Breast epithelium (tissue), 4 donors: ENCODE data around the gene PKMYT1. TPM values are rescaled to one million over a fixed set of nuclear protein-coding genes. Genes with fewer than 3 reads are reported as not detected.

Source experiments
- DNase-seq, 2 donors: peaks; one replicate each; pipeline ENCODE4 v3.0.0-alpha.2; 2019; ENCODE audit warnings: low spot score in 2 of 2
- H3K27ac ChIP-seq, 2 donors: fragments of 200-600 bp; sonication (generic) in 1 of 2; one replicate each; pipeline ENCODE4 v1.5.1; 2016 to 2019; ENCODE audit warnings: mild to moderate bottlenecking in 1 of 2
- H3K27me3 ChIP-seq, 2 donors: fragments of 200-600 bp; sonication (generic) in 1 of 2; one replicate each; pipeline versions ENCODE4 v1.5.1 to v1.6.0; 2017 to 2019; ENCODE audit warnings: control low read depth in 1 of 2, mild to moderate bottlenecking in 1 of 2
- H3K36me3 ChIP-seq: fragments of 200-600 bp; one replicate; pipeline ENCODE4 v1.5.1; 2019
- H3K4me1 ChIP-seq, 2 donors: fragments of 200-600 bp; sonication (generic); one replicate each; pipeline ENCODE4 v1.5.1; 2016 to 2019; ENCODE audit warnings: control low read depth in 1 of 2
- H3K4me3 ChIP-seq, 3 donors: fragments of 200-600 bp; sonication (generic); 1 replicate in 2 of 3; 2 replicates in 1 of 3; pipeline ENCODE4 v1.5.1; 2016 to 2019; ENCODE audit warnings: mild to moderate bottlenecking in 3 of 3, moderate library complexity in 2 of 3
- H3K9me3 ChIP-seq, 2 donors: fragments of 200-600 bp; sonication (generic) in 1 of 2; one replicate each; pipeline ENCODE4 v1.5.1; 2016 to 2019; ENCODE audit warnings: control low read depth in 1 of 2
- POLR2A ChIP-seq: fragments of 450-650 bp; IDR thresholded peaks from one replicate; pipeline ENCODE4 v1.6.1; 2016; ENCODE audit warnings: antibody characterized with exemption, mild to moderate bottlenecking, moderate library complexity
- POLR2AphosphoS5 ChIP-seq, 3 donors: sonication (generic); formaldehyde crosslinking; IDR thresholded peaks; one replicate each; pipeline ENCODE4 v1.6.1; 2017; ENCODE audit warnings: antibody characterized with exemption in 3 of 3
- intact Hi-C: fragments of 100-400 bp; cut with DNase I; formaldehyde crosslinking; loops from one replicate; pipeline ENCODE4 v1.15.1; 2023; ENCODE audit warnings: low total_unique reads
- total RNA-seq, 3 donors: library from RNA; depleted of rRNA; stranded (reverse); fragments of >200 nt; gene quantifications; one replicate each; pipeline ENCODE4 v1.1.0, GENCODE V29; 2016
- TF ChIP-seq, protein P1 (sequence below), 3 donors: fragments of 450-650 bp; IDR thresholded peaks; one replicate each; pipeline ENCODE4 v1.5.1; 2016 to 2017; ENCODE audit warnings: antibody characterized with exemption in 3 of 3, mild to moderate bottlenecking in 3 of 3, moderate library complexity in 3 of 3

The PKMYT1 gene
- total RNA-seq, 3 donors from 2014 or later = 0.66 to 1.4 (median 0.73) TPM

DNA sequence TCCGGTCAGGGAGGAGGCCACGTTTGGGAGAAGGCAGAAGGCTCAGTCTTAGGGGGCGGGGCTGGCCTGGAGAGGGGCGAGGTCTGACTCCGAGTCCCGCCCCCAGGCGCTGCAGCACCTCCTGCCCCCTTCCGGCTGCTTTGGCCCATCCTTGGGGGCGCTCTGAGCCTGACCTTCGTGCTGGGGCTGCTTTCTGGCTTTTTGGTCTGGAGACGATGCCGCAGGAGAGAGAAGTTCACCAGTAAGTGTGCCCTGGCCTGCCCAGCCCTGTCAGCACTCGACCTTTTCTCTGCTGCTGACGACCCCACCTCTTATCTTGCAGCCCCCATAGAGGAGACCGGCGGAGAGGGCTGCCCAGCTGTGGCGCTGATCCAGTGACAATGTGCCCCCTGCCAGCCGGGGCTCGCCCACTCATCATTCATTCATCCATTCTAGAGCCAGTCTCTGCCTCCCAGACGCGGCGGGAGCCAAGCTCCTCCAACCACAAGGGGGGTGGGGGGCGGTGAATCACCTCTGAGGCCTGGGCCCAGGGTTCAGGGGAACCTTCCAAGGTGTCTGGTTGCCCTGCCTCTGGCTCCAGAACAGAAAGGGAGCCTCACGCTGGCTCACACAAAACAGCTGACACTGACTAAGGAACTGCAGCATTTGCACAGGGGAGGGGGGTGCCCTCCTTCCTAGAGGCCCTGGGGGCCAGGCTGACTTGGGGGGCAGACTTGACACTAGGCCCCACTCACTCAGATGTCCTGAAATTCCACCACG, 41.4 kb upstream of the PKMYT1 start:
- Histone ChIP-seq H3K27ac (peak overlapping the region; percentile 96 to 98), H3K4me1 (peaks cover 15 to 16% of the 10 kb centered on the region in 2 donors), H3K27me3 (peaks cover 3 to 11% of the 10 kb centered on the region in 2 donors), H3K9me3 (no peaks in the 10 kb centered on the region), H3K36me3 (no peaks in the 10 kb centered on the region), H3K4me3 (peak overlapping the region; percentile 52 to 88 (median 70))
- DNase-seq = peak; percentile 83 to 84
- intact Hi-C loops = no loop called here
- TF ChIP-seq, protein P1, sequence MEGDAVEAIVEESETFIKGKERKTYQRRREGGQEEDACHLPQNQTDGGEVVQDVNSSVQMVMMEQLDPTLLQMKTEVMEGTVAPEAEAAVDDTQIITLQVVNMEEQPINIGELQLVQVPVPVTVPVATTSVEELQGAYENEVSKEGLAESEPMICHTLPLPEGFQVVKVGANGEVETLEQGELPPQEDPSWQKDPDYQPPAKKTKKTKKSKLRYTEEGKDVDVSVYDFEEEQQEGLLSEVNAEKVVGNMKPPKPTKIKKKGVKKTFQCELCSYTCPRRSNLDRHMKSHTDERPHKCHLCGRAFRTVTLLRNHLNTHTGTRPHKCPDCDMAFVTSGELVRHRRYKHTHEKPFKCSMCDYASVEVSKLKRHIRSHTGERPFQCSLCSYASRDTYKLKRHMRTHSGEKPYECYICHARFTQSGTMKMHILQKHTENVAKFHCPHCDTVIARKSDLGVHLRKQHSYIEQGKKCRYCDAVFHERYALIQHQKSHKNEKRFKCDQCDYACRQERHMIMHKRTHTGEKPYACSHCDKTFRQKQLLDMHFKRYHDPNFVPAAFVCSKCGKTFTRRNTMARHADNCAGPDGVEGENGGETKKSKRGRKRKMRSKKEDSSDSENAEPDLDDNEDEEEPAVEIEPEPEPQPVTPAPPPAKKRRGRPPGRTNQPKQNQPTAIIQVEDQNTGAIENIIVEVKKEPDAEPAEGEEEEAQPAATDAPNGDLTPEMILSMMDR (IDR thresholded peaks at IDR 0.05) = peak in 2 of 3 donors; percentile 24 to 25
- TF ChIP-seq POLR2AphosphoS5 (IDR thresholded peaks at IDR 0.05) (no peak), POLR2A (no peak)

DNA sequence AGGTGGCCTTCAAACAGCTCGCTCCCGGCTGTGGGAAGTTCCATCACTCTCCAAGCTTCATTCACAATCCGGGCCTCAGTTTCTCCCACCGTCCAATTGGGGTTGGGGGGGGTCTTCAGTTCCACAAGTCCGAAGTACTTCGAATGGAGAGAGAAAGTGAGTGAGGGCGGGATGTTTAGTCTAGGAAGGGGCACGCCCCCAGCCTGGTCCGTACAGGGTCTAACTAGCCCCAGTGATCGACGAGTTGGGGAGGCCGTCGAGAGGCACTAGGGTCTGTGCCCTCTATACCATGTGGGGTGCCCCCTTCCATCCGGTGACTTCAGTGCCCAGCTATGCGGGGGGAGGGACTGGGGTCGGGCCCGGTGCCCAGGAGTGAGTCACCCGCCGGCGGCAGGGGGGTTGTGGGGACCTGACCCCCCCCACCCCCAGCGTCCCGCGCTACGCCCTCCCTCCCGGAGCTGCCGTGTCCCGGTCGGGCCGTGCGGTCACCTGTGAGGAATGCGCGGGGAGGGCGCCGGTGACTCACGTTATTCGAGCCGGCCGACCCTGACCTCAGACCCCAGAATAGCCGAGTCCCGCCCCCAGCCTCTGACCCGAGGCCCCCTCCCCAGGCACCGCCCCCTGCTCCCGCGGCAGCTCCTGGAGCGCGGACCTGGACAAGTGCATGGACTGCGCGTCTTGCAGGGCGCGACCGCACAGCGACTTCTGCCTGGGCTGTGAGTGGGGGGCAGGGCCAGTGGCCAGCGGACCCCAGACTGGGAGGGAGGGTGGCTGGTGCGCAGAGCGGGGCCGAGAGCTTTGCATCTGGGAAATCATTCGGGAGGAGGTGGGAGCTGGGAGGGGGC, 40.6 kb upstream of the PKMYT1 start:
- Histone ChIP-seq H3K4me3 (peak overlapping the region; percentile 52 to 88 (median 70)), H3K4me1 (peaks cover 15 to 16% of the 10 kb centered on the region in 2 donors), H3K27ac (peak overlapping the region; percentile 96 to 98), H3K27me3 (peaks cover 3 to 11% of the 10 kb centered on the region in 2 donors), H3K36me3 (no peaks in the 10 kb centered on the region), H3K9me3 (no peaks in the 10 kb centered on the region)
- peak; percentile 68 to 93 (median 87) for TF ChIP-seq POLR2AphosphoS5 (IDR thresholded peaks at IDR 0.05)
- TF ChIP-seq POLR2A = peak; percentile 4
- TF ChIP-seq, protein P1 (IDR thresholded peaks at IDR 0.05) = no peak
- intact Hi-C loops = no loop called here
- peak; percentile 91 to 93 for DNase-seq

DNA sequence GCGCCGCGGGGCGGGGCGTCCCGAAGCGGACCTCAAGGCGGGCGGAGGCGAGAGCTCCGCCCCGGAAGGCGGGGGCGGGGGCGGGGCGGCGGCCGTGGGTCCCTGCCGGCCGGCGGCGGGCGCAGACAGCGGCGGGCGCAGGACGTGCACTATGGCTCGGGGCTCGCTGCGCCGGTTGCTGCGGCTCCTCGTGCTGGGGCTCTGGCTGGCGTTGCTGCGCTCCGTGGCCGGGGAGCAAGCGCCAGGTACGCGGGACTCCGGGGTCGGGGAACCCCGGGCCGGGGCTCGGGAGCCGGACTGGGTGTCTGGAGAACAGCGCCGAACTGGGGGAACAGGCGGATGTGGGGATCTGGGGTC, 40.0 kb upstream of the PKMYT1 start, which contains the start of gene TNFRSF12A:
Gene TNFRSF12A (plus strand): TSS at position 122 of the 357 bp plus-strand sequence. CDS start 30 bp downstream, at position 152.
- peaks cover 3 to 11% of the 10 kb centered on the region in 2 donors for H3K27me3 ChIP-seq
- peaks cover 15 to 16% of the 10 kb centered on the region in 2 donors for H3K4me1 ChIP-seq
- no peaks in the 10 kb centered on the region for H3K9me3 ChIP-seq
- TF ChIP-seq POLR2A (peak; percentile 33), POLR2AphosphoS5 (IDR thresholded peaks at IDR 0.05) (peak in 1 of 3 donors; percentile 51)
- TF ChIP-seq, protein P1 (IDR thresholded peaks at IDR 0.05) = no peak
- intact Hi-C loops = no loop called here
- peak within 1 kb of the TSS; percentile 96 to 98 for H3K27ac ChIP-seq
- DNase-seq = peak; percentile 76 to 78
- H3K4me3 ChIP-seq = peak within 1 kb of the TSS; percentile 52 to 88 (median 70)
- H3K36me3 ChIP-seq = no peaks in the 10 kb centered on the region

DNA sequence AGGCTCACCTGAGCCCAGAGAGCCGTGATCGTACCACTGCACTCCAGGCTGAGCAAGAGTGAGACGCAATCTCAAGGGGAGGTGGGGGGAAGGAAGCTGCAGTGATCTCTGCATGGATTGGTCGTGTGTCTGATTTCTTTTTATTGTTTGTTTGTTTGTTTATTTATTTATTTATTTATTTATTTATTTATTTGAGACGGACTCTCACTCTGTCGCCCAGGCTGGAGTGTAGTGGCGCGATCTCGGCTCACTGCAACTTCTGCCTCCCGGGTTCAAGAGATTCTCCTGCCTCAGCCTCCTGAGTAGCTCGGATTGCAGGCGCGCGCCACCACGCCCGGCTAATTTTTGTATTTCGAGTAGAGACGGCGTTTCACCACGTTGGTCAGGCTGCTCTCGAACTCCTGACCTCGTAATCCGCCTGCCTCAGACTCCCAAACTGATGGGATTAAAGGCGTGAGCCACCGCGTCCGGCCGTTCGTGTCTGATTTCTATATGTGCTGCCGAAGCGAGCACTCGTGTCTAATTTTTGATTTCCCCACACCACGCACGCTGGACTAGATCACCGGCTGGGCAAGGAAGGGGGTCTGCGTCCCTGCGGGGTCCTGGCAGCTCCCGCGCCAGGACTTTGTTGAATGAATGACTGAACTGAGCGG, 39.5 kb upstream of the PKMYT1 start:
- Histone ChIP-seq H3K27ac (peak overlapping the region; percentile 96 to 98), H3K9me3 (no peaks in the 10 kb centered on the region), H3K4me1 (peaks cover 15 to 16% of the 10 kb centered on the region in 2 donors), H3K27me3 (peaks cover 3 to 11% of the 10 kb centered on the region in 2 donors), H3K4me3 (peak overlapping the region; percentile 52 to 88 (median 70)), H3K36me3 (no peaks in the 10 kb centered on the region)
- TF ChIP-seq POLR2AphosphoS5 (IDR thresholded peaks at IDR 0.05) (no peak), POLR2A (no peak)
- TF ChIP-seq, protein P1 (IDR thresholded peaks at IDR 0.05) = no peak
- intact Hi-C loops = no loop called here
- DNase-seq = no peak
